Measurements from ENCODE around the gene GATA5.

DNA sequence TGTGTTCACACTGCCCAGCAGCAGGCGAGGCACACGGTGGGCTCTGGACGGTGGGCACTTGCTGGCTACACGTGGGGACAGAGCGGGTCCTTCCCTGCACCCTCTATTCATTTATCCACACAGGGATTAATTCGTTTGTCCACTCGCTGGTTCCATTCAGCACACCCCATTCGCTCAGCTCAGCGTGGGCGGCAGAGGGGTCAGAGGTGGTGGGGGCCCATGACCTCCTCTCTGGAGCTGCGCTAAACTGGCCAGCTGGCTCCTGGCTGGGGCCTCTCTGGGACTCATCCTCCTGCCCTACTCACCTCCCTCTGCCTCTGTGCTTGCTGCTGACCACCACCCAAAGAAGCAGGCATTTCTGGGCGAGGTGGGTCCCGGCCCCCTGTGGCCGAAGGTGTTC lies 27.0 kb downstream of the GATA5 start:
- TF ChIP-seq, protein P1, sequence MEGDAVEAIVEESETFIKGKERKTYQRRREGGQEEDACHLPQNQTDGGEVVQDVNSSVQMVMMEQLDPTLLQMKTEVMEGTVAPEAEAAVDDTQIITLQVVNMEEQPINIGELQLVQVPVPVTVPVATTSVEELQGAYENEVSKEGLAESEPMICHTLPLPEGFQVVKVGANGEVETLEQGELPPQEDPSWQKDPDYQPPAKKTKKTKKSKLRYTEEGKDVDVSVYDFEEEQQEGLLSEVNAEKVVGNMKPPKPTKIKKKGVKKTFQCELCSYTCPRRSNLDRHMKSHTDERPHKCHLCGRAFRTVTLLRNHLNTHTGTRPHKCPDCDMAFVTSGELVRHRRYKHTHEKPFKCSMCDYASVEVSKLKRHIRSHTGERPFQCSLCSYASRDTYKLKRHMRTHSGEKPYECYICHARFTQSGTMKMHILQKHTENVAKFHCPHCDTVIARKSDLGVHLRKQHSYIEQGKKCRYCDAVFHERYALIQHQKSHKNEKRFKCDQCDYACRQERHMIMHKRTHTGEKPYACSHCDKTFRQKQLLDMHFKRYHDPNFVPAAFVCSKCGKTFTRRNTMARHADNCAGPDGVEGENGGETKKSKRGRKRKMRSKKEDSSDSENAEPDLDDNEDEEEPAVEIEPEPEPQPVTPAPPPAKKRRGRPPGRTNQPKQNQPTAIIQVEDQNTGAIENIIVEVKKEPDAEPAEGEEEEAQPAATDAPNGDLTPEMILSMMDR (IDR thresholded peaks at IDR 0.05): no peak
- TF ChIP-seq POLR2A (IDR thresholded peaks at IDR 0.05): no peak

All from uterus (tissue), 2 donors.